Keratinocyte (primary cell): ENCODE data around the gene DNAH8. TPM values are rescaled to one million over a fixed set of nuclear protein-coding genes. Genes with fewer than 3 reads are reported as not detected.

Source experiments
- DNase-seq: peaks from one replicate; pipeline ENCODE4 v3.0.0-alpha.2; 2011; ENCODE audit warnings: low read depth, missing footprints, low spot score
- FAIRE-seq: peaks from 2 replicates; lab custom pipeline; 2011; peaks lifted over from hg19 to GRCh38; lab: Jason Lieb, UNC
- H2AFZ ChIP-seq: 2 replicates; pipeline ENCODE4 v1.6.0; 2012; ENCODE audit warnings: low read length, control low read depth, inconsistent platforms; ENCODE audit not compliant: control insufficient read depth
- H3K27ac ChIP-seq: 2 replicates; pipeline ENCODE4 v1.5.1; 2011; ENCODE audit warnings: low read length; ENCODE audit not compliant: control insufficient read depth, insufficient read depth
- H3K27me3 ChIP-seq: 3 replicates; pipeline ENCODE4 v1.6.0; 2011; ENCODE audit warnings: low read length; ENCODE audit not compliant: control insufficient read depth, insufficient read depth; ENCODE audit errors: extremely low read depth
- H3K36me3 ChIP-seq, 2 experiments: 2 replicates in 1 of 2; 3 replicates in 1 of 2; pipeline ENCODE4 v1.5.1; 2011; ENCODE audit warnings: low read length in 2 of 2, mild to moderate bottlenecking in 1 of 2; ENCODE audit not compliant: control insufficient read depth in 2 of 2, insufficient read depth in 2 of 2; ENCODE audit errors: extremely low read depth in 1 of 2
- H3K4me1 ChIP-seq: 3 replicates; pipeline ENCODE4 v1.5.1; 2011; ENCODE audit warnings: low read length; ENCODE audit not compliant: control insufficient read depth, insufficient read depth; ENCODE audit errors: extremely low read depth
- H3K4me2 ChIP-seq: 3 replicates; pipeline ENCODE4 v1.6.0; 2011; ENCODE audit warnings: low read depth, low read length; ENCODE audit not compliant: control insufficient read depth, insufficient read depth; ENCODE audit errors: extremely low read depth
- H3K4me3 ChIP-seq, 3 experiments: fragments of 200-600 bp in 1 of 3; sonication (generic) in 1 of 3; 2 replicates in 2 of 3; 3 replicates in 1 of 3; pipeline ENCODE4 v1.5.1; 2011 to 2016; ENCODE audit warnings: low read length in 3 of 3, mild to moderate bottlenecking in 3 of 3, control low read depth in 2 of 3, inconsistent platforms in 1 of 3, low read depth in 1 of 3, mixed read lengths in 1 of 3, mixed run types in 1 of 3, moderate library complexity in 1 of 3; ENCODE audit not compliant: control insufficient read depth in 2 of 3, insufficient read depth in 2 of 3; ENCODE audit errors: extremely low read depth in 1 of 3
- H3K79me2 ChIP-seq: 2 replicates; pipeline ENCODE4 v1.6.0; 2012; ENCODE audit warnings: low read length; ENCODE audit not compliant: control insufficient read depth, insufficient read depth
- H3K9ac ChIP-seq: 3 replicates; pipeline ENCODE4 v1.6.0; 2011; ENCODE audit warnings: low read length; ENCODE audit not compliant: control insufficient read depth, insufficient read depth; ENCODE audit errors: extremely low read depth
- H3K9me1 ChIP-seq: 3 replicates; pipeline ENCODE4 v1.6.0; 2011; ENCODE audit warnings: low read length; ENCODE audit not compliant: control insufficient read depth, insufficient read depth; ENCODE audit errors: extremely low read depth
- H3K9me3 ChIP-seq: 2 replicates; pipeline ENCODE4 v1.5.1; 2012; ENCODE audit warnings: low read depth, low read length; ENCODE audit not compliant: control insufficient read depth
- H4K20me1 ChIP-seq: 3 replicates; pipeline ENCODE4 v1.6.0; 2011; ENCODE audit warnings: low read length; ENCODE audit not compliant: control insufficient read depth, insufficient read depth; ENCODE audit errors: extremely low read depth
- EZH2 ChIP-seq: IDR thresholded peaks from one replicate; pipeline ENCODE4 v1.6.1; 2012; ENCODE audit warnings: inconsistent platforms, mild to moderate bottlenecking, low read length, moderate library complexity
- dilution Hi-C: fragments of 300-500 bp; cut with MboI; formaldehyde crosslinking; loops from one replicate; pipeline ENCODE4 v1.7.0; 2020; ENCODE audit warnings: low sequenced_read_pairs; ENCODE audit not compliant: extremely low pct_ligation_motif_present
- polyA plus RNA-seq, 5 experiments: library from polyadenylated mRNA; depleted of rRNA in 3 of 5; stranded (reverse) in 3 of 5; stranded (forward) in 1 of 5; unstranded in 1 of 5; fragments of >200 nt; gene quantifications; 1 replicate in 1 of 5; 2 replicates in 3 of 5; 3 replicates in 1 of 5; pipeline versions ENCODE4 v1.2.1 to v1.2.3, GENCODE V29; 2011 to 2012; ENCODE audit warnings: missing spikeins in 2 of 5, low read depth in 1 of 5, low replicate concordance in 1 of 5
- TF ChIP-seq, protein P1 (sequence below), 3 experiments: IDR thresholded peaks in 1 of 3; conservative IDR thresholded peaks in 1 of 3; optimal IDR thresholded peaks in 1 of 3; 2 replicates in 2 of 3; 3 replicates in 1 of 3; pipeline versions ENCODE3 to v1.5.1; 2011; ENCODE audit warnings: low read length in 3 of 3, mild to moderate bottlenecking in 3 of 3, moderate library complexity in 2 of 3, control low read depth in 1 of 3, inconsistent platforms in 1 of 3; ENCODE audit not compliant: insufficient read depth in 2 of 3; ENCODE audit errors: extremely low read depth in 1 of 3

The DNAH8 gene
- polyA plus RNA-seq, 1 donor (not counting 4 experiments of a cell fraction or from before 2014, with no cell fraction given): 0.01 TPM

DNA sequence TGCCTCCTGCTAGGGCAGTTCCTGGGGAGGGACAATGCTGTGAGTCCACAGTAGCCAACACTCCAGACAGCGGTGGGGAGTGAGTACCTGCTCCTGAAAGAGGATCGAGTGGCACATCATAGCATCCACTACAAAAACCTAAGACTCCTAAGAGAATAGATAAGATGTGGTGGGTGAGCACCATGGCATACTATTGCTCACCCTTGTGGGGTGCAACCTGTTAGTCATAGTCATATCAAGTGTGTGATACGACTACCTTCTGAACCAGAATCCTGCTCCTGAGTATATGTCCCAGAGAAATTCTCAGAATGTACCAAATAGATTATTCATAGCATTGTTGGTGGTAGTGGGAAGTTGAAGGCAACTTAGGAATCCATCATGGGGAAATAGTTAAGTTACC lies 270.7 kb downstream of the DNAH8 start:
- Histone ChIP-seq H3K36me3 (no peaks in the 10 kb centered on the region), H3K27me3 (peaks cover 27% of the 10 kb centered on the region), H3K9me3 (no peaks in the 10 kb centered on the region), H3K9me1 (no peaks in the 10 kb centered on the region), H3K27ac (no peak overlapping the region), H4K20me1 (no peaks in the 10 kb centered on the region), H3K9ac (no peak overlapping the region), H3K4me2 (no peak overlapping the region), H2AFZ (no peak overlapping the region), H3K79me2 (no peaks in the 10 kb centered on the region), H3K4me1 (no peaks in the 10 kb centered on the region), H3K4me3 (no peak overlapping the region)
- dilution Hi-C loops: no loop called here
- TF ChIP-seq, protein P1, sequence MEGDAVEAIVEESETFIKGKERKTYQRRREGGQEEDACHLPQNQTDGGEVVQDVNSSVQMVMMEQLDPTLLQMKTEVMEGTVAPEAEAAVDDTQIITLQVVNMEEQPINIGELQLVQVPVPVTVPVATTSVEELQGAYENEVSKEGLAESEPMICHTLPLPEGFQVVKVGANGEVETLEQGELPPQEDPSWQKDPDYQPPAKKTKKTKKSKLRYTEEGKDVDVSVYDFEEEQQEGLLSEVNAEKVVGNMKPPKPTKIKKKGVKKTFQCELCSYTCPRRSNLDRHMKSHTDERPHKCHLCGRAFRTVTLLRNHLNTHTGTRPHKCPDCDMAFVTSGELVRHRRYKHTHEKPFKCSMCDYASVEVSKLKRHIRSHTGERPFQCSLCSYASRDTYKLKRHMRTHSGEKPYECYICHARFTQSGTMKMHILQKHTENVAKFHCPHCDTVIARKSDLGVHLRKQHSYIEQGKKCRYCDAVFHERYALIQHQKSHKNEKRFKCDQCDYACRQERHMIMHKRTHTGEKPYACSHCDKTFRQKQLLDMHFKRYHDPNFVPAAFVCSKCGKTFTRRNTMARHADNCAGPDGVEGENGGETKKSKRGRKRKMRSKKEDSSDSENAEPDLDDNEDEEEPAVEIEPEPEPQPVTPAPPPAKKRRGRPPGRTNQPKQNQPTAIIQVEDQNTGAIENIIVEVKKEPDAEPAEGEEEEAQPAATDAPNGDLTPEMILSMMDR (optimal IDR thresholded peaks at IDR 0.05 in 1 of 3, IDR thresholded peaks at IDR 0.05 in 1 of 3, conservative IDR thresholded peaks at IDR 0.05 in 1 of 3; ENCODE audit: extremely low read depth in 1 of 3, insufficient read depth in 2 of 3, low read length in 3 of 3): no peak
- no peak for TF ChIP-seq EZH2
- FAIRE-seq (no peak), DNase-seq (no peak)

DNA sequence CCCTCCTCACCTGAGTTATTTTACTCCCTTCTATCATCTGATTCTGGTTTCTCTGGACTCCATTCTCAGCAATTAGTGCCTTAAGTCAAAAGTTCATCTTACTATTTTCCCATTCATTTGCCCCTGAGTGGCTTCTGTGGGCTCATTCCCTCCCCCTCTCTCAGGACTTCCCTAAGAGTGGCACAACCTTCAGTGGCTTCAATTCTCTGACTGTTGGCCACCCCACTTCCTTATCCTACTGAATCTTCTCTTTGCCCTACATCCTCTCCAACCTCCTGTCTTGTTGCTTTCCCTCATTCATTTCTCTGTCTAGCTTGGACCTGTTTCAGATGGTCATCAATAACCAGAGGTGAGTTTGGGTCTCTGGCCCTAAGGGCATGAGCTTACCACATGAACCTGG lies 272.4 kb downstream of the DNAH8 start:
- H3K36me3 ChIP-seq: no peaks in the 10 kb centered on the region
- H2AFZ ChIP-seq: no peak overlapping the region
- H3K4me2 ChIP-seq: no peak overlapping the region
- no peaks in the 10 kb centered on the region for H3K4me1 ChIP-seq
- dilution Hi-C loops: no loop called here
- no peak overlapping the region for H3K4me3 ChIP-seq
- H3K79me2 ChIP-seq: no peaks in the 10 kb centered on the region
- no peaks in the 10 kb centered on the region for H4K20me1 ChIP-seq
- H3K27me3 ChIP-seq: peaks cover 24% of the 10 kb centered on the region
- H3K27ac ChIP-seq: no peak overlapping the region
- H3K9me1 ChIP-seq: no peaks in the 10 kb centered on the region
- TF ChIP-seq, protein P1 (optimal IDR thresholded peaks at IDR 0.05 in 1 of 3, IDR thresholded peaks at IDR 0.05 in 1 of 3, conservative IDR thresholded peaks at IDR 0.05 in 1 of 3; ENCODE audit: extremely low read depth in 1 of 3, insufficient read depth in 2 of 3, low read length in 3 of 3): no peak
- FAIRE-seq: no peak
- no peaks in the 10 kb centered on the region for H3K9me3 ChIP-seq
- no peak for DNase-seq
- no peak overlapping the region for H3K9ac ChIP-seq
